GM19395 (cell line): ENCODE measurements around the gene MRPS5.
"Not testable (repeated sequence)": the region's sequence is repeated elsewhere in the genome, so short reads cannot be mapped to it uniquely, and the experiment has no call there.

Experiments
- ATAC-seq: cut with Tn5 transposase; IDR thresholded peaks from one replicate; pipeline ENCODE4 v1.9.1; 2021; ENCODE audit warnings: mild to moderate bottlenecking, moderate library complexity; ENCODE audit not compliant: unreplicated experiment

Gene MRPS5

DNA sequence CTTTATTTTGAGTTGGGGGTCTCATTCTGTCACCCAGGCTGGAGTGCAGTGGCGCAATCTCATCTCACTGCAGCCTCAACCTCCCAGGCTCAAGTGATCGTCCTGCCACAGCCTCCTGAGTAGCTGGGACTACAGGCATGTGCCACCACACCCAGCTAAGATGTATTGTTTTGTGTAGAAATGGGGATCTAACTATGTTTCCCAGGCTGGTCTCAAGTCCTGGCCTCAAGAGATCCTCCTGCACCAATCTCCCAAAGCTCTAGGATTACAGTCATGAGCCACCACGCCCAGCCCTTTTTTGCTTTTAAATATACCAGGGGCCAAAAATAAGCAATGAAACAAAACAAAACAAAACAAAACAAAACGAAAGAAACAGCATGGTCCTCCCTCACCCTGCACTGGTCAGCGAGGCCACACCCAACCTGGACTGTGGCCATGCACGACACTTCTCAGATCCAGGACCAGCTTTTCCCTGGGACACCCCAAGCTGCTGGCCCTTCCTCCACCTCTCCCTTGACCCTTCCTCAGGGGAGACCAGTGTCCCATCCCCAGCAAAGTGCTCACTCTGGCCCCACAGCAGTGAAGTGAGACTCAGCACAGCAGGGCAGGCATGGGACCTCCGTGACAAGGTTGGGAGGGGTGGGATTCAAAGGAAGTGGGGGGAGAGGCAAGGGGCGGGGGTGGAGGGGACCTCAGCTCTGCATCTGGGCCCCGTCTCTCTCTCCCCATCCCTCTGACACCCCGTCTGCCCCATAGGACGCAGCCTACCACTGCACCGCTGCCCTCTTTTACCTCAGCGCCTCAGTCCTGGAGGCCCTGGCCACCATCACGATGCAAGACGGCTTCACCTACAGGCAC is 72.6 kb downstream of the MRPS5 start:
- ATAC-seq = no peak

DNA sequence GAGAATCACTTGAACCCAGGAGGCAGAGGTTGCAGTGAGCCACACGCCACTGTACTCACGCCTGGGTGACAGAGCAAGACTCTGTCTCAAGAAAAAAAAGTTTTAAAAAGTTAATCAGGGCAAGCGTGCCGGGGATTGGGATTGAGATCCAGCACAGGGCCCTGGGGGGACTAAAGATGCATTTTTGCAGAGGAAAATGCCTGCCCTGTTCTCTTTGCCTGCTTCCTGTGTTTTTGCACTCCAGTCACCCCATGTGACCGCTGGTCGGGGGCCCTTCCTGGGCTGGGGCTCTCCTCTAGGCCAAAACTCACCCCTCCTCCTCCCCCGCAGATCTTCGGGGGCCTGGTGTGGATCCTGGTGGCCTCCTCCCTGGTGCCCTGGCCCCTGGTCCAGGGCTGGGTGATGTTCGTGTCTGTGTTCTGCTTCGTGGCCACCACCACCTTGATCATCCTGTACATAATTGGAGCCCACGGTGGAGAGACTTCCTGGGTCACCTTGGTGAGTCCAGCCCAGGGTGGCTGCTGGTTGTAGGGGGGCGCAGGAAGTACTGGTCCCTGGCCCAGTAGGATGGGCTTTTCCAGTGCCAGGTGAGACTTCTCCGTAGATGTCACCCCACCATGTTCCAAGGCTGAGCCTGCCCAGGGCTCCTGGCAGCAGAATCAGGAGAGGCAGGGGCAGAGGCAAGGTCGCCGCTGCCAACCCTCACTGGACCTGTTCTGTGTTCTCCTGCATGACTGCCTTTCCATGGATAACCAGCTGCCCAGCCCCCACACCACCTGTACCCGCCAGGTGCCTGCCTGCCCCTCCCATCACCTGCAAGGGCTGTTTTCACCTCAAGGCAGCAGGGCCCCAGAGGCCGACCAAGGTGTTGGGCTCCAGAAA is 73.7 kb downstream of the MRPS5 start:
- ATAC-seq = no peak

DNA sequence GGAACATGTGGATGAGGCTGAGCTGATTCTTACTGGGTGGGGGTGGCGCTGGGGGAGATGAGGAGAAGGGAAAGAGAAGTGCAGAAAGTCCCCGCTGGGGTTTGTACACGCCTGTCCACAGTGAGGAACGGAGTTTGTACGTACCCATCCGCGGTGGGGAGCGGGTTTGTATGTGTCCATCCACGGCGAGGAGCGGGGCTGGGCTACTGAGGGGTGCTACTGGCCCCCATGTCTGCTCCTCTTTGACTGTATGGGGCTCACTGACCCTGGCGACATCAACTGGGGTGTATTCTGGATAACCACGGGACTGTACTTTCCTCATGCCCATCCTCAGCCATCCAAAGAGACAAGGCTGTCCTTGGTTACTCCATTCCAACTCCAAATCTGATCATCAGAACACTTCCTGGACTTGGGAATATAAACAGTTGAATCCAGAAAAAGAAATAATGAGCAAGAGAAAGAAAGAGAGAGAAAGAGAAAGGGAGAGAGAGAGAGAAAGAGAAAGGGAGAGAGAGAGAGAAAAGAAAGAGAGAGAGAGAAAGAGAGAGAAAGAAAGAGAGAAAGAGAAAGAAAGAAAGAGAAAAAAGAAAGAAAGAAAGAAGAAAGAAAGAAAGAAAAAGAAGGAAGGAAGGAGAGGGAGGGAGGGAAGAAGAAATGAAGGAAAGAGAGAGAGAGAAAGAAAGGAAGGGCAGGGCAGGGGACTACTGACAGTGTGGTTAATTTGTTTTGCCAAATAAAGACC is 75.1 kb downstream of the MRPS5 start:
- ATAC-seq = no peak

DNA sequence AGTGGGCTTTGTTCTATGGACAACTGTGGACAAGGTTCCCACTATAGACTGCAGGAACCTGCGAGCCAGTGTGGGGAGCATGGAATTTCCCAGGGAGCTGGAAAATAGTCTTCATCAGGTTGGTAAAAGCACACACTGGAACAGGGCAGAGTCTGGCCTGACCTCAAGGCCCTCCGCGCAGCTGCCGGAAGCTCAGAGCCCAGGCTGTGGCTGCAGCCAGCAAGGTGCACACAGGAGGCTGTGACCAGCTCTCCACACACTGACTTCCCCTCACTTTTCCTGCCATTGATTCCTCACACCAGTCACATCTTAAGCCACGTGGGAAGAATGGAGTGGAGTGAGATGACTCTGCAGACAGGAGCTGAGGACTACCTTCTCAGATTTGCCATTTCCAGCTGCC is 77.0 kb downstream of the MRPS5 start:
- ATAC-seq = no peak

DNA sequence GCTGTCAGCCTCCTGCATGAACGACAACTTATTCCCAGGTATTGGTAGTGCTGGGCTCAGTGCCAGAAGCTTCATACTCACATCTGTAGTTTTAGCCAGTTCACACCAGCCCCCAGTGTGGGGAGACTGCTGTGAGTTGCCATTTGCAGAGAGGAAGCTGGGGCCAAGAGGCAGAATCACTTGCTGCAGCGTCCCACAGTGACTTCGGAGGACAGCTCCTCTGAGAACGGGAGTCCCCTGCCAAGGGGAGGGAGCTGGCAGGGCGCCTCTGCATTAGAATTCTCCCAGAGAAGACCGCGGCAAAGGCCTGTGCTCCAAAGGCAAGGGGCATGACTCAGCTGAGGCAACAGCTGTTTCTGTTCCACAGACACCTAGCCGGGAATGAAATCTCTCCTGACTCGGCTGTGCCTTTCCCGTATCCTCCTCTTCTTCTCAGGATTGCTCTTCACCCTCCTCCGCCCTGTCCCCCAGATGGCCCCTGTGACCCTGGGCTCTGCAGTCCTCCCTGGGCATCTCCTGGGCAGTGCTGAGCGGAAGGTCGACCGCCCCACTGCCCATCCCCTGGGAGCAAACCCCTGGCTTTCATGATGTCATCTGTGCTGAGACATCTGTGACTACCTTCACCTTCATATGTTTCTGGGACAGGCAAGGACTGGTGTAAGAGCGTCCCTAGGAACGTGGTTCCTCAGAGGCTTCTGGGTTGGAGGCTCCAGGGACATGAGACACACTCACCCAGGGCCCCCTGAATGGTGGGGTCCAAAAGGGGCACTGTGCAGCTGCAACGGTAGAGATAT is 78.1 kb downstream of the MRPS5 start:
- no peak for ATAC-seq

DNA sequence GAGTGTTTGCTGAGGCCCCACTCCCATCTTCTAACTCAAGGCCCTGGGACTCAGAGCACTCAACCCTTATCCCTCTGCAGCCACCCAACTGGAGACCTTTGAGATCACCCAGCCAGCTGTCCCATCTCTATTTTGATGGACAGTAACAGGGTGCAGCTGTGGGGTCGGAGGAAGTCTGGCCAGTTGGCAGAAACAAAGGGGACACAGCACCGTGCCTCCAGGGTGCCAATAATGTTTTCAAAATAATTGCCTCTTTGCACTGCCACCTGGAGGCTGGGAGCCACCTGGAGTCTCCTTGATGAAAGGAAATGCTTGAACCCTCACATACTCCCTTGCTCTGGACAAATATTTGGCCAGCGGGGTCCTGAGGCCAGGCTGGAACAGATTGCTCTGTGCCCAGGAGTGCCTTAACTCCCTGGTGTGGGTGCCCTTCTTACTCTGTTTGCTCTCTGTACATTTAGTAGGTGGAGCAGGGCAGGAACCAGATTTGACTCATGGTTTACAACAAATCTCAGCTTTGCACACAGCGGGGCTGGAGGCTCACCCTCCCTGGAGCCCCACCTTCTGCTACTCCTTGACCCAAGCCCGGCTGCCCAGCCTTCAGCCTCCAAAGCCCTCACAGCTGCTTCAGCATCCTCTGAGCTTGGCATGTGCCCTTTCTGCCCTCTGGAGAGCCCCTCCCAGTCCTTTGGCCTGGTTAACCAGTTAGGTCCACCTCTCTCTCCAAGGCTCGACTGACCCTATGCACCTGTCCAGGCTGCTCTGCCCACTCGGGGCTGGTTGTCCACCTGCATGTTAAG is 78.9 kb downstream of the MRPS5 start:
- ATAC-seq = no peak

DNA sequence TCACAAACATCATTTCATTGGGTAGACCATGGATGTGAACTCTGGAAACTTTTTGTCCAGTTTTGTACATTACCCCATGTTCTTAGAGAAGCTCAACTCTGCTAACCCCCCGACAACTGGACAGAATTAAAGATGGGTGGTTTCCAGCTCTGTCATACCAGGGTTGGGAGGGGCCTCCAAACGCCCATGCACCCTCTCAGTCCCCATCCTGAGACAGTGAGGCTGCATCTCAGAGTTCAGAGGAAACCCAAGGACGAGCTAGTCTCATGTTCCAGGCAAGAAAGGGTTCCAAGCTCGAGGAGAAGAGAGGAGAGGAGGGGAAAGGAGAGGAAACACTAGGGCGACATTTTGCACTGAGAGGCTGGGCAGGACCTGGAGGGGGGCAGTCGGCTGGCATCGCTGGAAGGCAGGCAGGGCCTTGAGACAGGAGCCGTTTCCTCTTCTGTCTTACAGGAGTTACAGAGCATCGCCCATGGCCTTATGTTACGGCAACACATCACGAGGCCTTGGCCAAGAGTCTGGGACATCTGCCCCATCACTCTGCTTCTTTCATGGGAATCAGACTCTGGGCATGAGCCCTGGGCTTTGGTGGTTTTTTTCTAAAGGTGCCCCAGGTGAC is 79.7 kb downstream of the MRPS5 start:
- ATAC-seq = no peak

DNA sequence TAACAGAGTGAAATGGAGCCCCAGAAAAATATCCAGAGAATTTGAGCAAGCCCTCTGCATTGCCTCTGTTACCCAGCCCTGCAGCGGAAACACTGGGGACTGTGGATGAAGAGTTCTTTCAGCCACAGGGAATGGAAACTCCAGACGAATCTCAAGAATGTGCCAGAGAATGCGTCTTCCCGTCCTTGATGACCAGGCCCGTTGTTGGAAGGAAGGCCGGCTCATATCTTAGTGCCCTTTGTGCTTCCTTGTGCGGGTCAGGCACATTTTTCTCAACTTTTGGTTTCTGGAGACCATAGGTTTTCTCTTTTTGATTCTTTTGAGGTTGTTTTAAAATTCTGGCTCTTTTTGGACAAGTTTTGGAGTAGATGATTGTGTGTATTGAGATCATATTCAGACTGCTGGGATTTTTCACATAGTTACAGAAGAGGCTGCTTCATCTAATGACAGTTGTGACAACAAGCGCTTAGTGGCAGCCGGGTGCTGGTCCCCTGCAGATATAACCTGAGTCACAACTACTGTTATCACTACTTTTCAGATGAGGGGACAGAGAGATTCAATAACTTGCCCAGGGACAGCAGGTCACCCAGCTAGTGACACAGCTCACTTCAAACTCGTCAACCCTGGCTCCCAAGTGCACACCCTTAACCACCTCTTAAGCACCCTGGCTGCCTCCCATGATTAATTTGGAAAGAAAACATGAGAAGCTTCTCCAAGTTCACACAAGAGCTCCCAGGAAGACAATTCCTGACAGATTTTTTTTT is 80.4 kb downstream of the MRPS5 start:
- no peak for ATAC-seq

DNA sequence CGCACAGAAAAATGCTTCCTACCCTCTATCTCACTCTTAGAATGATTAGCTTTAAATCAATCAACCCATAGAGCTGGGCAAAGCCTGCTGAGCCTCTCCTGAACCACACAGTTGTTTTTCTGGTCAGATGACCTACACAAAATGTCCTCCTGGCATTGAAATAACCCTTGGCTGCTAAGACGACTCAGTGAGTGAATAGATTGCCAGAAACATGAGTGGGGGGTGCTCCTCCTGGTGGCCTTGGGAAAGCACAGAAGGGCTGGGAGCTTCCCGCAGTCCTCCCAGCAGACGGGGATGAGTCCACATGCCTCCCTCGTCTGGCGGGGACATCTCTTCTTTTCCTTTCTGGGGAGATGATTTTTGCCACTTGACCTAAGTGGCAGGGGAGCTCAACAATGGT is 81.2 kb downstream of the MRPS5 start:
- no peak for ATAC-seq

DNA sequence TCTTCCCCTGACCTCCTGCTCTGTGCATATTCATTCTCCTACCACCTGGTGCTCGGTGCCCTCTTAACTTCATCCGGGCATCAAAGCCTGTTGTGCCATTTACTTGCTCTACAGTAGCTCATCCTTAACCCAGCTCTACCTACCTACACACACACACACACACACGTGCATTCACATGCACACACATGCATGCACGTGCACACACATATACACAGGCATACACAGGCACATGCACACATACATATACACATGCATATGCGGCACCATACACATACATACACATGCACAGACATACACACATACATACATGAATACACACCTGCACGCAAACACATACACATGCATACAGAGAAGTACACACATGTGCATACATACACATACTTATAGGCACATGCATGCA is 81.6 kb downstream of the MRPS5 start:
- no peak for ATAC-seq

DNA sequence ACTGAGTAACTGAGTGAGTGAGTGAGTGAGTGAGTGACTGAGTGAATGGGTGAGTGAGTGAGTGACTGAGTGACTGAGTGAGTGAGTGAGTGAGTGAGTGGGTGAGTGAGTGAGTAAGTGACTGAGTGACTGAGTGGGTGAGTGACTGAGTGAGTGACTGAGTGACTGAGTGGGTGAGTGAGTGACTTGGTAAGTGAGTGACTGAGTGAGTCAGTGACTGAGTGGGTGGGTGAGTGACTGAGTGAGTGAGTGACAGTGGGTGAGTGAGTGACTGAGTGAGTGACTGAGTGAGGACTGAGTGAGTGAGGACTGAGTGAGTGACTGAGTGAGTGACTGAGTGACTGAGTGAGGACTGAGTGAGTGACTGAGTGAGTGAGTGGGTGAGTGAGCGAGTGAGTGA is 82.2 kb downstream of the MRPS5 start:
- no peak for ATAC-seq

DNA sequence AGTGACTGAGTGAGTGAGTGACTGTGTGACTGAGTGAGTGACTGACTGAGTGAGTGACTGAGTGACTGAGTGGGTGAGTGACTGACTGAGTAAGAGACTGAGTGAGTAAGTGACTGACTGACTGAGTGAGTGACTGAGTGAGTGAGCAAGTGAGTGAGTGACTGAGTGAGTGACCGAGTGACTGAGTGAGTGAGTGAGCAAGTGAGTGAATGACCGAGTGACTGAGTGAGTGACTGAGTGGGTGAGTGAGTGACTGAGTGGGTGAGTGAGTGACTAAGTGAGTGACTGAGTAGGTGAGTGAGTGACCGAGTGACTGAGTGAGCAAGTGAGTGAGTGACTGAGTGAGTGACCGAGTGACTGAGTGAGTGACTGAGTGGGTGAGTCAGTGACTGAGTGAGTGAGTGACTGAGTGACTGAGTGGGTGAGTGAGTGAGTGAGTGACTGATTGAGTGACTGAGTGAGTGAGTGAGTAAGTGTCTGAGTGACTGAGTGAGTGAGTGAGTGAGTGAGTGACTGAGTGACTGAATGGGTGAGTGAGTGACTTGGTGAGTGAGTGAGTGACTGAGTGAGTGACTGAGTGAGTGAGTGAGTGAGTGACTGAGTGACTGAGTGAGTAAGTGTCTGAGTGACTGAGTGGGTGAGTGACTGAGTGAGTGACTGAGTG is 82.8 kb downstream of the MRPS5 start:
- ATAC-seq = no peak

DNA sequence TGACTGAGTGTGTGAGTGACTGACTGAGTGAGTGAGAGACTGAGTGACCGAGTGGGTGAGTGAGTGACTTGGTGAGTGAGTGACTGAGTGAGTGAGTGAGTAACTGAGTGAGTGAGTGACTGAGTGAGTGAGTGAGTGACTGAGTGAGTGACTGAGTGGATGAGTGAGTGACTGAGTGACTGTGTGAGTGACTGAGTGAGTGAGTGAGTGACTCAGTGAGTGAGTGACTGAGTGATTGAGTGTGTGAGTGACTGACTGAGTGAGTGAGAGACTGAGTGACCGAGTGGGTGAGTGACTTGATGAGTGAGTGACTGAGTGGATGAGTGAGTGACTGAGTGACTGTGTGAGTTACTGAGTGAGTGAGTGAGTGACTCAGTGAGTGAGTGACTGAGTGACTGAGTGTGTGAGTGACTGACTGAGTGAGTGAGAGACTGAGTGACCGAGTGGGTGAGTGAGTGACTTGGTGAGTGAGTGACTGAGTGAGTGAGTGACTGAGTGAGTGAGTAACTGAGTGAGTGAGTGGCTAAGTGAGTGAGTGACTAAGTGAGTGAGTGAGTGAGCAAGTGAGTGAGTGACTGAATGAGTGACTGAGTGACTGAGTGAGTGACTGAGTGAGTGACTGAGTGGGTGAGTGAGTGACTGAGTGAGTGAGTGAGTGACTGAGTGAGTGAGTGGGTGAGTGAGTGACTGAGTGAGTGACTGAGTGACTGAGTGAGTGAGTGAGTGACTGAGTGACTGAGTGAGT is 83.6 kb downstream of the MRPS5 start:
- ATAC-seq = not testable (repeated sequence)

DNA sequence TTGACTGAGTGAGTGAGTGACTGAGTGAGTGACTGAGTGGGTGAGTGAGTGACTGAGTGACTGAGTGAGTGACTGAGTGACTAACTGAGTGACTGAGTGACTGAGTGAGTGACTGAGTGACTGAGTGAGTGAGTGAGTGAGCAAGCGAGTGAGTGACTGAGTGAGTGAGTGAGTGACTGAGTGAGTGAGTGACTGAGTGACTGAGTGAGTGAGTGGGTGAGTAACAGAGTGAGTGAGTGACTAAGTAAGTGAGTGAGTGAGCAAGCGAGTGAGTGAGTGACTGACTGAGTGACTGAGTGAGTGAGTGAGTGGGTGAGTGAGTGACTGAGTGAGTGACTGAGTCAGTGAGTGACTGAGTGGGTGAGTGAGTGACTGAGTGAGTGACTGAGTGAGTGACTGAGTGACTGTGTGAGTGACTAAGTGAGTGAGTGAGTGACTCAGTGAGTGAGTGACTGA is 84.2 kb downstream of the MRPS5 start:
- ATAC-seq = no peak

DNA sequence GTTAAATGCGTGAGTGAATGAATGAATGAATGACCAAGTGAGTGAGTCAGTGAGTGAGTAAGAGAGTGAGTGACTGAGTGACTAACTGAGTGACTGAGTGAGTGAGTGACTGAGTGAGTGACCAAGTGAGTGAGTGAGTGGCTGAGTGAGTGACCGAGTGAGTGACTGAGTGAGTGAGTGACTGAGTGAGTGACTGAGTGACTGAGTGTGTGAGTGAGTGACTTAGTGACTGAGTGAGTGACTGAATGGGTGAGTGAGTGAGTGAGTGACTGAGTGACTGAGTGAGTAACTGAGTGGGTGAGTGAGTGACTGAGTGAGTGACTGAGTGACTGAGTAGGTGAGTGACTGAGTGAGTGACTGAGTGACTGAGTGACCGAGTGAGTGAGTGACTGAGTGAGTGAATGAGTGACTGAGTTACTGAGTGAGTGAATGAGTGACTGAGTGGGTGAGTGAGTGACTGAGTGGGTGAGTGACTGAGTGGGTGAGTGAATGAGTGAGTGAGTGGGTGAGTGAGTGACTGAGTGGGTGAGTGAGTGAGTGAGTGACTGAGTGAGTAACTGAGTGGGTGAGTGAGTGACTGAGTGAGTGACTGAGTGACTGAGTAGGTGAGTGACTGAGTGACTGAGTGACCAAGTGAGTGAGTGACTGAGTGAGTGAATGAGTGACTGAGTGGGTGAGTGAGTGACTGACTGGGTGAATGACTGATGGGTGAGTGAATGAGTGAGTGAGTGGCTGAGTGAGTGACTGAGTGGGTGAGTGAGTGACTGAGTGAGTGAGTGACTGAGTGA is 84.8 kb downstream of the MRPS5 start:
- no peak for ATAC-seq
